Stomach (tissue), 4 donors: Measurements from ENCODE around the gene LINC01488.

Experiments used
- EP300 ChIP-seq: sonication (generic); formaldehyde crosslinking; IDR thresholded peaks from one replicate; pipeline ENCODE4 v1.6.1; 2017; ENCODE audit warnings: antibody characterized with exemption
- POLR2A ChIP-seq, 4 donors: fragments of 450-650 bp; IDR thresholded peaks; one replicate each; pipeline ENCODE4 v1.6.1; 2016; ENCODE audit warnings: antibody characterized with exemption in 4 of 4, control low read depth in 2 of 4, mild to moderate bottlenecking in 1 of 4, moderate library complexity in 1 of 4
- POLR2AphosphoS5 ChIP-seq, 3 donors: sonication (generic); formaldehyde crosslinking; IDR thresholded peaks; one replicate each; pipeline ENCODE4 v1.6.1; 2016; ENCODE audit warnings: antibody characterized with exemption in 3 of 3
- TF ChIP-seq, protein P1 (sequence below), 7 experiments: fragments of 450-650 bp in 4 of 7; fragments of 200-600 bp in 3 of 7; sonication (generic) in 3 of 7; IDR thresholded peaks; one replicate each; pipeline ENCODE4 v1.5.1; 2016 to 2019; ENCODE audit warnings: antibody characterized with exemption in 7 of 7, control low read depth in 2 of 7, mild to moderate bottlenecking in 1 of 7

DNA sequence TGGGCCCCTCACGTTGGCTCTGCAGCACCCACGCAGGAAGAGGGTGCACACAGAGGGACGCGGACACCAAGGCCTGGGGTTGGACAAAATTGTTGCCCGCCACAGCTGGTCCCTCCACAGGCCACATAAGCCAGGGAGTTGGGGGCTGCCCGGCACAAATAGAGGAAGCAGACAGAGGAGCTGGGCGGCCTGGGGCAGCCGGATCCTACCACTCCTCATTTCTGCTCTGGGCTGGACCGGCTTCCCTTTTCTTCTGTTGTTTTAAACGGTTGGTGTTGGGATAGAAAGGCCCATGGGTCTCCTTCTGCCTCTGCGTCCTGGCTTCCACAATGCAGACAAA, 36.4 kb upstream of the LINC01488 start:
- TF ChIP-seq POLR2A (IDR thresholded peaks at IDR 0.05) (no peak), EP300 (no peak), POLR2AphosphoS5 (IDR thresholded peaks at IDR 0.05) (no peak)
- TF ChIP-seq, protein P1, sequence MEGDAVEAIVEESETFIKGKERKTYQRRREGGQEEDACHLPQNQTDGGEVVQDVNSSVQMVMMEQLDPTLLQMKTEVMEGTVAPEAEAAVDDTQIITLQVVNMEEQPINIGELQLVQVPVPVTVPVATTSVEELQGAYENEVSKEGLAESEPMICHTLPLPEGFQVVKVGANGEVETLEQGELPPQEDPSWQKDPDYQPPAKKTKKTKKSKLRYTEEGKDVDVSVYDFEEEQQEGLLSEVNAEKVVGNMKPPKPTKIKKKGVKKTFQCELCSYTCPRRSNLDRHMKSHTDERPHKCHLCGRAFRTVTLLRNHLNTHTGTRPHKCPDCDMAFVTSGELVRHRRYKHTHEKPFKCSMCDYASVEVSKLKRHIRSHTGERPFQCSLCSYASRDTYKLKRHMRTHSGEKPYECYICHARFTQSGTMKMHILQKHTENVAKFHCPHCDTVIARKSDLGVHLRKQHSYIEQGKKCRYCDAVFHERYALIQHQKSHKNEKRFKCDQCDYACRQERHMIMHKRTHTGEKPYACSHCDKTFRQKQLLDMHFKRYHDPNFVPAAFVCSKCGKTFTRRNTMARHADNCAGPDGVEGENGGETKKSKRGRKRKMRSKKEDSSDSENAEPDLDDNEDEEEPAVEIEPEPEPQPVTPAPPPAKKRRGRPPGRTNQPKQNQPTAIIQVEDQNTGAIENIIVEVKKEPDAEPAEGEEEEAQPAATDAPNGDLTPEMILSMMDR (IDR thresholded peaks at IDR 0.05) = no peak
